ENCODE data around the gene KISS1R. TPM values are rescaled to one million over a fixed set of nuclear protein-coding genes. Genes with fewer than 3 reads are reported as not detected.
A peak's percentile ranks its signal among the peaks of the same experiment; 100 is the strongest.

KISS1R gene
- total and polyA plus RNA-seq, 8 donors: 0.16 to 1.0 (median 0.31) TPM; not detected in 2

- 4 to 8% methylated on average over 34 to 64 of the region's 64 CpGs for WGBS, 2 donors
- peak; percentile 87 to 90 (median 88) for ATAC-seq
- Histone ChIP-seq H3K27me3 (no peaks in the 10 kb centered on the region), H3K9me3 (no peaks in the 10 kb centered on the region), H3K4me1 (peaks cover 15 to 32% (median 17%) of the 10 kb centered on the region in 3 donors), H3K36me3 (no peaks in the 10 kb centered on the region), H3K4me3 (peak overlapping the region; percentile 2 to 36 (median 20)), H3K27ac (peak overlapping the region; percentile 83 to 94 (median 86))
- DNase-seq: peak; percentile 85 to 95 (median 92)
- no peak for FAIRE-seq
- intact Hi-C loops (cut with DNase I): loop anchor here in 1 of 3 donors (5.0 kb wide), 1 partner anchor 37 kb away; no protein-coding TSS in a partner anchor
- no peak for TF ChIP-seq CTCF (IDR thresholded peaks at IDR 0.05)
Observed at GRCh38 chr19:940591-941291, 23.6 kb downstream of the KISS1R start.

DNA sequence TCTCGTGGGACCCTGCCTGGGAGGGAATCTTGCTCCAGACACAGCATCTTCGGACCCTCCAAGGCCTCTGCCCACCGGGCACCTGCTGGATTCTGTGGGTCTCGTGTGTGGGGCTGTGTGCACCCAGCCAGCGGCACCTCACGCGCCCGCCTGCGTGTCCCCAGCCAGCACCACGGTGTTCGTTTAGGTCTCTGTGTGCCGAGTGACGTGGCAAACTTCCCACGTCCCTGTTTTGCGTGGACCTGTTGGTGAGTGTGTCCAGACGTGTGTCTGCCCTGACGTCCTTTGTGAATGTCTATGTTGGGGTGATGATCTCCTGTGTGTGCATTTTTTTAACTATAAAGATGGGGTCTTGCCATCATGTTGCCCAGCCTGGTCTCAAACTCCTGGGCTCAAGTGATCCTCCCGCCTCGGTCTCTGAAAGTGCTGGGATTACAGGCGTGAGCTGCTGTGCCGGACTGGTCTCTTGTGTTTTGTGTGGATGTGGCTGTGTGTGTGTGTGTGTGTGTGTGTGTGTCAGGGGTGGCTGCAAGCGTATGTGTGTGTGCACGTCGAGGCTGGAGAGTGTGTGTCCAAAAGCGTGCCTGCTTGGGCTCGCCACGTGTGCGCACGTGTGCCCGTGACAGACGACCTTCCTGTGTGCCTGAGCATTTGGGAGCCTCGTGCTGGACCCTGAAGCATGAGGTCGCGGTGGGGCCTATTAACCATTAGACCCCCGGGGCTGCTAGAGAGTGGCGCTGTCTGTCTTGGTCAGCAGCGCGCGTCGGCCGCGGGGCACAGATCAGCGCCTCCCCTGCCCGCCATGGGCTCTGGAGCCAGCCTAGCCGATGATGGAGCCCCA lies 24.4 kb downstream of the KISS1R start:
- 50 to 56% methylated on average over 39 to 45 of the region's 45 CpGs for WGBS, 2 donors
- Histone ChIP-seq H3K4me1 (peaks cover 15 to 32% (median 17%) of the 10 kb centered on the region in 3 donors), H3K27me3 (no peaks in the 10 kb centered on the region), H3K9me3 (no peaks in the 10 kb centered on the region), H3K27ac (peak overlapping the region; percentile 83 to 94 (median 86)), H3K4me3 (peak overlapping the region; percentile 2 to 36 (median 20)), H3K36me3 (no peaks in the 10 kb centered on the region)
- no peak for ATAC-seq
- no peak for TF ChIP-seq CTCF (IDR thresholded peaks at IDR 0.05)
- intact Hi-C loops (cut with DNase I): loop anchor here in 1 of 3 donors (5.0 kb wide), 1 partner anchor 36 kb away; no protein-coding TSS in a partner anchor
- FAIRE-seq: no peak
- no peak for DNase-seq

- ATAC-seq: no peak
- intact Hi-C loops (cut with DNase I): loop anchor here in 1 of 3 donors (5.0 kb wide), 1 partner anchor 35 kb away; no protein-coding TSS in a partner anchor
- Histone ChIP-seq H3K27ac (no peak overlapping the region), H3K4me1 (peaks cover 15 to 32% (median 17%) of the 10 kb centered on the region in 3 donors), H3K9me3 (no peaks in the 10 kb centered on the region), H3K4me3 (no peak overlapping the region), H3K27me3 (no peaks in the 10 kb centered on the region), H3K36me3 (no peaks in the 10 kb centered on the region)
- 90 to 93% methylated on average over 32 of the region's 32 CpGs for WGBS, 2 donors
- no peak for TF ChIP-seq CTCF (IDR thresholded peaks at IDR 0.05)
- FAIRE-seq: no peak
- DNase-seq: peak in 1 of 6 donors; percentile 81
Observed at GRCh38 chr19:942133-942645, 25.1 kb downstream of the KISS1R start.

DNA sequence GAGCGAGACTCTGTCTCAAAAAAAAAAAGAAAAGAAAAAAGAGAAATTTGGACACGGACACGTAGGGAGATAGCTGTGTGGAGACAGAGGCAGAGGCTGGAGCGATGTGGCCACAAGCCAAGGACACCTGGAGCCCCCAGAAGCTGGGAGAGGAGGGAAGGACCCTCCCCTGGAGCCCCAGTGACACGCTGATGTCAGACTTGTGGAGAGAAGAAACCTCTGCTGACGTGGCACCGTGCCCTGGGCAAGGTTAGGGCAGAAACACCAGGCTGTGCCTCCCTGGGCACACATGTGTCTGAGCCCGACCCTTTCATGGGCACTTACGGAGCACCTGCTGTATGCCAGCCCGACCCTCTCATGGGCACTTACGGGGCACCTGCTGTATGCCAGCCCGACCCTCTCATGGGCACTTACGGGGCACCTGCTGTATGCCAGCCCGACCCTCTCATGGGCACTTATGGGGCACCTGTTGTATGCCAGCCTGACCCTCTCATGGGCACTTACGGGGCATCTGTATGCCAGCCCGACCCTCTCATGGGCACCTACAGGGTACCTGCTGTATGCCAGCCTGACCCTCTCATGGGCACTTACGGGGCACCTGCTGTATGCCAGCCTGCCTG lies 26.5 kb downstream of the KISS1R start:
- Histone ChIP-seq H3K36me3 (no peaks in the 10 kb centered on the region), H3K4me3 (no peak overlapping the region), H3K27me3 (no peaks in the 10 kb centered on the region), H3K9me3 (no peaks in the 10 kb centered on the region), H3K27ac (no peak overlapping the region), H3K4me1 (peaks cover 10 to 27% (median 17%) of the 10 kb centered on the region in 3 donors)
- 96 to 98% methylated on average over 17 of the region's 17 CpGs for WGBS, 2 donors
- peak in 2 of 6 donors; percentile 54 to 76 for DNase-seq
- ATAC-seq: no peak
- intact Hi-C loops (cut with DNase I): loop anchor here in 1 of 3 donors (5.0 kb wide), 1 partner anchor 34 kb away; no protein-coding TSS in a partner anchor
- TF ChIP-seq CTCF (IDR thresholded peaks at IDR 0.05): no peak
- no peak for FAIRE-seq

Data from pancreas (tissue), 10 donors.